HG02852 (cell line): ENCODE data around the gene RBMY1A1.
"Not testable (repeated sequence)": the region's sequence is repeated elsewhere in the genome, so short reads cannot be mapped to it uniquely, and the experiment has no call there.

ENCODE experiments used
- ATAC-seq: cut with Tn5 transposase; IDR thresholded peaks from one replicate; pipeline ENCODE4 v1.9.1; 2021; ENCODE audit warnings: mild to moderate bottlenecking, moderate library complexity; ENCODE audit not compliant: unreplicated experiment

RBMY1A1 gene

DNA sequence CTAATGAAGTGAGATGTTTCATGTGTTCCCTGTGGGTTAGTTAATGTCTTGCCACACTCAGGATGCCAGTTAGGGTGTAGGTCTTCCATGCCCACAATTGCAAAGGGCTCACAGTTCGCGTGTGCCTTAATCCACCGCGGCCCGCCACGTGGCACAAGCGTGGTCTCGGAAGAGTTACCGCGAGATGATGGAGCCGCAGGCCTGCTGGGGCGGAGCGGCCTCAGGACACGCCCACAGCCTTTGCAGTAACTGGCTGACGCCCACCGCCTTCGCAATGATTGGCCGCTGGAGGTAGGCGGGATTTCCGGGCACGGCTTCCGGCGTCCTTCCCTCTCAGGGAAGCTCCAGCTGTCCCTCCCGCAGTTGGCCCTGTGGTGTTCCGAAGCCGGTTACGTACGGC lies at the start of gene RBMY1A1:
TSS of gene RBMY1A1 (plus strand) at position 301 of the 400 bp plus-strand sequence. CDS start 2,013 bp downstream, outside the sequence.
- not testable (repeated sequence) for ATAC-seq

DNA sequence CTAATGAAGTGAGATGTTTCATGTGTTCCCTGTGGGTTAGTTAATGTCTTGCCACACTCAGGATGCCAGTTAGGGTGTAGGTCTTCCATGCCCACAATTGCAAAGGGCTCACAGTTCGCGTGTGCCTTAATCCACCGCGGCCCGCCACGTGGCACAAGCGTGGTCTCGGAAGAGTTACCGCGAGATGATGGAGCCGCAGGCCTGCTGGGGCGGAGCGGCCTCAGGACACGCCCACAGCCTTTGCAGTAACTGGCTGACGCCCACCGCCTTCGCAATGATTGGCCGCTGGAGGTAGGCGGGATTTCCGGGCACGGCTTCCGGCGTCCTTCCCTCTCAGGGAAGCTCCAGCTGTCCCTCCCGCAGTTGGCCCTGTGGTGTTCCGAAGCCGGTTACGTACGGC lies 23.6 kb upstream of the RBMY1A1 start, which contains the start of gene RBMY1B:
TSS of gene RBMY1B (plus strand) at position 301 of the 400 bp plus-strand sequence. CDS start 2,013 bp downstream, outside the sequence.
- ATAC-seq: not testable (repeated sequence)

- ATAC-seq: not testable (repeated sequence)
Measured at GRCh38 chrY:21559316-21559984, 24.8 kb downstream of the RBMY1A1 start.

- no peak for ATAC-seq
Measured at GRCh38 chrY:21585449-21585848, 50.8 kb downstream of the RBMY1A1 start.

DNA sequence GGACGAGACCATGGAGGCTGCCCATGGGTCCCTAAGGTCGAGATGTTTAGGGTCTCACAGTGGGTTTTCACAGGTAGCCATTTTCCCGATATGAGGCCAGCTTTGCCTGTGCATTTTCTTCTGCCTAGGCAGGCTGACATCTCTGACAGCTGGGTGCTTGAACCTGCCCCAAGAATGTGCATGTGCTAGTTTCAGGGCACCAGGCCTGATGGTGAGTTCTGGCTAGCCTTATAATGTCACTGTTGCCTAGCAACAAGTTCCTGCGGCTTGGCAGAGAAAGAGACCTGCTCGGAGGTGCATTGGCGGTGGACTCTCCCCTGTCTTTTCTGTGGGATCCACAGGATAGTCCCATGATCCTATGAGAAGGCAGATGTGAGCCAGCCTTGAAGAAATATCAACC lies 51.8 kb downstream of the RBMY1A1 start:
- ATAC-seq: not testable (repeated sequence)

GRCh38 chrY:21592059-21592458 lies 57.4 kb downstream of the RBMY1A1 start:
- ATAC-seq: no peak

GRCh38 chrY:21596287-21596686 lies 61.6 kb downstream of the RBMY1A1 start:
- ATAC-seq: not testable (repeated sequence)
